ENCODE measurements around the gene MRPL22. TPM values are rescaled to one million over a fixed set of nuclear protein-coding genes. Genes with fewer than 3 reads are reported as not detected.

MRPL22 gene
- total RNA-seq, 3 donors from 2014 or later = 12.1 to 23.4 (median 21.4) TPM

- H3K4me1 ChIP-seq = peaks cover 0 to 12% of the 10 kb centered on the region in 2 donors
- intact Hi-C loops (cut with DNase I; ENCODE audit: low total_unique reads) = no loop called here
- H3K4me3 ChIP-seq = no peak overlapping the region
- H3K27ac ChIP-seq = no peak overlapping the region
- no peaks in the 10 kb centered on the region for H3K36me3 ChIP-seq
- H3K9me3 ChIP-seq = no peaks in the 10 kb centered on the region
- no peak for TF ChIP-seq POLR2A (IDR thresholded peaks at IDR 0.05)
- TF ChIP-seq CTCF (IDR thresholded peaks at IDR 0.05) = no peak
- no peak for TF ChIP-seq POLR2AphosphoS5 (IDR thresholded peaks at IDR 0.05)
- no peaks in the 10 kb centered on the region for H3K27me3 ChIP-seq
- DNase-seq (ENCODE audit: low spot score in 2 of 2) = no peak
Measured at GRCh38 chr5:154943527-154943926, 2.7 kb downstream of the MRPL22 start.

- DNase-seq (ENCODE audit: low spot score in 2 of 2) = no peak
- no peak for TF ChIP-seq POLR2A (IDR thresholded peaks at IDR 0.05)
- TF ChIP-seq CTCF (IDR thresholded peaks at IDR 0.05) = no peak
- no peak for TF ChIP-seq POLR2AphosphoS5 (IDR thresholded peaks at IDR 0.05)
- no peak overlapping the region for H3K27ac ChIP-seq
- intact Hi-C loops (cut with DNase I; ENCODE audit: low total_unique reads) = no loop called here
- H3K4me3 ChIP-seq = no peak overlapping the region
- no peaks in the 10 kb centered on the region for H3K27me3 ChIP-seq
- no peaks in the 10 kb centered on the region for H3K9me3 ChIP-seq
- peaks cover 0 to 12% of the 10 kb centered on the region in 2 donors for H3K4me1 ChIP-seq
- H3K36me3 ChIP-seq = no peaks in the 10 kb centered on the region
Measured at GRCh38 chr5:154944716-154945115, 3.8 kb downstream of the MRPL22 start.

DNA sequence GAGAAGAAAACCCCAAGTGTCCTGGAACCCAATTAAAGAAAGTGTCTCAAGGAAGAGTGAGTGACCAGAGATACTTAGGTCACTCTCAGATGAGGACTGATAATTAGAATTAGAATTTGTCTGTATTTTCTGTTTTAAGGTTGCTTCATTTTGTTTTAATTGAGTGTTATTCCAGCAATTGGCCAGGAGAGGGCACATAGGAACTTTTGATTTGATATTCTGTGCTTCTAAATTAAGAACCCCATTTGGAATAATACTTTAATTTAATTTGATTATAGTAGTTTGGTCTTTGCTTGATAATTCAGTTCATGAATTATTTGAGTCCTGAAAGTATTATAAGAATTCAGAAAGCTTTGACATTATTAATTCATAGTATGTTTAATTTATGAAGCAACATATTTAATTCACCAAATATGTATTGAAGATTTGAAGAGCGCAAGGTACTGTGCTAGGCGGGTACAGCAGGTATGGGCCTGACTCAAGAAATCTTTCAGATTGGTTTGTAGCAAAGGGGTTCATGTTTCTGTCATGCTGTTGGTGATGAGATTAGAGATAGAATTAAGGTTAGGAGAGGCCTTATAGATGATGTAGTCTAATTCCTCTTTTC, 4.9 kb downstream of the MRPL22 start:
- Histone ChIP-seq H3K4me1 (peaks cover 0 to 12% of the 10 kb centered on the region in 2 donors), H3K27ac (no peak overlapping the region), H3K27me3 (no peaks in the 10 kb centered on the region), H3K9me3 (no peaks in the 10 kb centered on the region), H3K4me3 (no peak overlapping the region), H3K36me3 (no peaks in the 10 kb centered on the region)
- no peak for DNase-seq (ENCODE audit: low spot score in 2 of 2)
- intact Hi-C loops (cut with DNase I; ENCODE audit: low total_unique reads) = no loop called here
- no peak for TF ChIP-seq POLR2AphosphoS5 (IDR thresholded peaks at IDR 0.05)
- peak; percentile 13 to 53 (median 52) for TF ChIP-seq CTCF (IDR thresholded peaks at IDR 0.05)
- no peak for TF ChIP-seq POLR2A (IDR thresholded peaks at IDR 0.05)

- Histone ChIP-seq H3K9me3 (no peaks in the 10 kb centered on the region), H3K4me1 (no peaks in the 10 kb centered on the region), H3K27ac (no peak overlapping the region), H3K36me3 (no peaks in the 10 kb centered on the region), H3K4me3 (no peak overlapping the region), H3K27me3 (no peaks in the 10 kb centered on the region)
- DNase-seq (ENCODE audit: low spot score in 2 of 2) = no peak
- intact Hi-C loops (cut with DNase I; ENCODE audit: low total_unique reads) = no loop called here
- TF ChIP-seq POLR2A (IDR thresholded peaks at IDR 0.05) (no peak), CTCF (IDR thresholded peaks at IDR 0.05) (no peak), POLR2AphosphoS5 (IDR thresholded peaks at IDR 0.05) (no peak)
Measured at GRCh38 chr5:154947778-154948177, 6.9 kb downstream of the MRPL22 start.

GRCh38 chr5:154948313-154948712, 7.4 kb downstream of the MRPL22 start:
- Histone ChIP-seq H3K27me3 (no peaks in the 10 kb centered on the region), H3K9me3 (no peaks in the 10 kb centered on the region), H3K4me3 (no peak overlapping the region), H3K4me1 (no peaks in the 10 kb centered on the region), H3K36me3 (no peaks in the 10 kb centered on the region), H3K27ac (no peak overlapping the region)
- DNase-seq (ENCODE audit: low spot score in 2 of 2) = no peak
- intact Hi-C loops (cut with DNase I; ENCODE audit: low total_unique reads) = no loop called here
- TF ChIP-seq POLR2A (IDR thresholded peaks at IDR 0.05) = no peak
- TF ChIP-seq POLR2AphosphoS5 (IDR thresholded peaks at IDR 0.05) = no peak
- TF ChIP-seq CTCF (IDR thresholded peaks at IDR 0.05) = no peak
